GM18873 (cell line): ENCODE measurements around the gene DBX1.
A peak's percentile ranks its signal among the peaks of the same experiment; 100 is the strongest.

Source experiments
- ATAC-seq: cut with Tn5 transposase; IDR thresholded peaks from one replicate; pipeline ENCODE4 v1.9.1; 2021; ENCODE audit warnings: mild to moderate bottlenecking, moderate library complexity, moderate number of reproducible peaks; ENCODE audit not compliant: unreplicated experiment, low FRiP score

The DBX1 gene

DNA sequence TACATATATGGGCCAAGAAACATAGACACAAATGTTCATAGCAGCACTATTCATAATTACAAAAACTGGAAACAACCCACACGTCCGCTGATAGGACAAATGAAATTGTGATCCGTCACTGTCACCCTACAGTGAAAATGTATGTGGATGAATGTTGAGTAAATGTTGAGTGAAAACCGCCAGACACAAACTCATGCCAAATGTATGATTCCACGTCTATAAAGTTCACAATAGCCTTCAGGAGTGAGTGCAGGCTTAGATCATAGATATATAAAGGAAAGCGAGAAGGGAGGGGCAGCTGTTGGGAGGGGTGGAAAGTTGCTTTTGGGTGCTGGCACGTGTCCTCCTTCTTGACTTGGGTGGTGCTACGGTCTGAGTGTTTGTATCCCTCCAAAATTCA lies 33.6 kb downstream of the DBX1 start:
- no peak for ATAC-seq

DNA sequence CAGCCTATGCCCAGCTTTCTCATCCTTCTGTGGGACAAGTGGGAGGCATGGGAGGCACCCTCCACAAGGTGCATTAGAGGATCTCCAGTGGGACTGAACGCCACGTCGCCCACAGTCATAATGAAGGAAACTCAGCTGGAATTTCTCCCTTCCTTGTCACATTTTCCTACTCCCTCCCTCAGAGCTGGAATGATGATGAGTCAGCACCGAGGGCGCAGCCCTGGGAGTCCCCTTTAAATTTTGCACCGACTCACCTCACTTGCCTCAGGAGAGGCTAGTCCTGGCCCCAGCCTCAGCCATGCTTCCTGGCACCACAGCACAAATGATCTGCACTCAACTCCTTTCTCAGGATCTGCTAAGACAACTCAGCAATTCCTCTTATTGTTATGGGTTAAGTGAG lies 34.3 kb downstream of the DBX1 start:
- no peak for ATAC-seq

DNA sequence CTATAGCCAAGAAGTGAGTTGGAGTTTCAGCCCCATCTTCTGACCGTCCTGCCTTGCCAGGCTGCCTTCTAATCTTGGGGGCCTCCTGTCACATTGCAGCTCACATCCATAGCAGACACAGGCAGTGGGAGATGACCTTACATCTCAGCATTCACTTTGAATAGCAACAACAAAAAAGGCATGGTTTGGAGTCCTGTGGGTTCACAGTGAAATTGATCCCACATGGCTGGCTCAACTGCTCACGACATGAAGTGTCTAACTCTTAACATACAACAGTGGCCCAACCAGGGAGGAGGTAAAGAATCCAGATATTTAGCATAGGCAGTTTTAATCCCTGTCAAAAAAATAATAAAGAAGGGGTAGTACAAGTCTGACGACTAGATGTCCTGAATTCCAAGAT lies 38.1 kb downstream of the DBX1 start:
- ATAC-seq, result no peak

DNA sequence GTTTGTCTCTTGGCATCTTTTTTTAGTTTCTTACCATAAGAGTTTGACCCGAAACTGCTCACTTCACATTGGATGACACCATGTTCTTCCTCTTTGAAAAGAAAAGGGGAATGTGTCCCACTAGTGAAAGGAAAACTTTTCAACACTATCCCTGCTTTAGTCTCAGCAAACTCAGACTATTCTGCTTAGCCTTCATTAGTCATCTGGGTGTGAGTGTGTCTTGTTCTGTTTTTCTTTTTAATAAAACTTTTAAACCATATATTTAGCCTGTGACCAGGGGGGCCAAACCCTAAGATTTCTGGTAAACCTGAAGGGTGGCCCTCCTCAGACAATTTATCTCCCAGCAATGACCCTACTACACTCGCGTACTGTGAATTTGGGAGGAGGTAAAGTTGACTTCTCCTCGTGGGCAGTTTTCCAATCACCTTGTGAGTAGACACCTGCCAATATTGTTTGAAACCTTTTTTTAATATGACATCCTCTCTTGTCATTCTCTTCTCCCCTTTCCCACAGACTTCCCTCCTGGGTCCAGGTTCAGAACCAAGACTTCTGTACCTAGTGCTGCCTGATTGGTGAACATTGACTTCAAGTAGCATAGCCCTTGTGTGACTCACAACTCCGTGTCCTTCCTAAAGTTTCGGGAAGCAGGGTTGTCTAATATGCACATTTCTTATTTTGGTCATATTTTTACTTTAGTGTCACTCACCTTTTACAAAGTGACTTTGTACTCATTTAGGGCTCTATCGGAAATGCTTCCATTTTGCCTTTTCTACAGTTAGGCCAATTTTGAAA lies 39.9 kb downstream of the DBX1 start:
- ATAC-seq, result no peak

DNA sequence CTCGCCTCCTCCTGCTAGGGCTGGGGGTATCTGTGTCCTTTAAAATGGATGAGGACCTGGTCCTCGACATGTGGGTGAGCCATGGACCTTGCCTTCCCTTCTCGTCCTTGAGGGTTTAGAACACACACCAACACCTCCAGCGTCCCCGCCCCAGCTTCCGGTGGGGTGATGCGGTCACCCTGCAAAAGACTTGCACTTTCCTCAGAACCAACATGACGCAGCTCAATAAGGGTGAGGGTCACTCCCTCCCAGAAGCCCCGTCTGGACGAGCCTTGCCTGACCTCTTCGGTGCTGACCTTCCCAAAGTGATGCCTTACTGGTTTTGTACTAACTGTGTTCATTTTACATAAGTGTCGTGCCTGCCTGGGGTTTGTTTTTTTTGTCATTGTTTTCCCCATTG lies 41.0 kb downstream of the DBX1 start:
- no peak for ATAC-seq

DNA sequence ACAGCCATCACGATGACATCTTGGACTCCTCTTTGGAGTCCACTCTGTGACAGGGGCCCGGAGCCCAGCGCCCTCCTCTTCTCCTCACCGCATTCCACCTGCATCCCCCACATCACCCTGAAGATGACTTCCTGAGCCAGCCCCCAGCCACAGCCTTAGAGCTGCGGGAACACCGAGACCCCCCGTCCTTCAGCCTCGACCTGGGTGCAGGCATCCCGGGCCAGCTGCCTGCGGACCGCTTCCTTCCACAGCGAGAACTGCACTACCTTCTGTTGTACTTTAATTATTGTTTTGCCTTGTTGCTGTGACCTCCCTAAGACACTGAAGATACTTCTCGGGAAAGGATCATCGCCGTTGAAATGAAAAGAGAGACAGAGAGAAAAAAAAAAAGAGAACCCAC lies 42.1 kb downstream of the DBX1 start:
- ATAC-seq, result no peak

DNA sequence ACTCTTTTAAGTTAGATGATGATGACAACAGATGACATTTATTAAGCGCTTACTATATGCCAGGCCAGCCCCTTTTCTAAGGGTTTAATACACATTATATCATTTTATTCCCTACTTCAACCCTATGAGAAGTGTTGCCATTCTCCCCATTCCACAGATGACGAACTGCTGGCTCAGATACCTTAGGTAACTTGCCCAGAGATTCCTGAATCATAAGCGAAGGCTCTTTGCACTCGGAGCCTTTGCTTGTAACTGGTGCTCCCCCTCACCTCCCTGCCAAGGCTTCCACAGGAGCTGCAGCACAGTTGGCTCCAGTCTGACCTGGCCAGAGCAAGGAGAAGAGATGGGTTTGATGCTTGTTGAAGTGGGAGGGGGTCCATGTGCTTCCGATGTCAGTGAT lies 43.0 kb downstream of the DBX1 start:
- no peak for ATAC-seq

GRCh38 chr11:20116825-20117224 lies 43.5 kb downstream of the DBX1 start:
- no peak for ATAC-seq

DNA sequence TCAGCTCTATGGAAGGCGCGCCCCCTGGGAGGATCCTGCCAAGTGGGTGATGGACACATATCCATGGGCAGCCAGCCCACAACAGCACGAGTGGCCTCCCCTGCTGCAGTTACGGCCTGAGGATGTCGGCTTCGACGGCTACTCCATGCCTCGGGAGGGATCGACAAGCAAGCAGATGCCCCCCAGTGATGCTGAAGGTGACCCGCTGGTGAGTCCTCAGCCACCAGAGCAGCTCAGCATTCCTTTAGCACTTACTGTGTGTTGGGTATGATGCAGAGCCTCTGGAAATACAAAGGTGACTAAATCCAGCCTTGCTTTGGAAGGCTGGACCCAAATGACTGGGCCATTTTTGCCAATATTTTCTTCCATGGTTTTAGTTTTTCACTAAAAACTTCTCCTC lies 45.7 kb downstream of the DBX1 start:
- no peak for ATAC-seq

GRCh38 chr11:20113149-20113438 lies 47.2 kb downstream of the DBX1 start:
- ATAC-seq, result no peak

- no peak for ATAC-seq
These were observed 47.8 kb downstream of the DBX1 start for GRCh38 chr11:20112291-20113148.

- no peak for ATAC-seq
These were observed 48.4 kb downstream of the DBX1 start for GRCh38 chr11:20111871-20112270.

DNA sequence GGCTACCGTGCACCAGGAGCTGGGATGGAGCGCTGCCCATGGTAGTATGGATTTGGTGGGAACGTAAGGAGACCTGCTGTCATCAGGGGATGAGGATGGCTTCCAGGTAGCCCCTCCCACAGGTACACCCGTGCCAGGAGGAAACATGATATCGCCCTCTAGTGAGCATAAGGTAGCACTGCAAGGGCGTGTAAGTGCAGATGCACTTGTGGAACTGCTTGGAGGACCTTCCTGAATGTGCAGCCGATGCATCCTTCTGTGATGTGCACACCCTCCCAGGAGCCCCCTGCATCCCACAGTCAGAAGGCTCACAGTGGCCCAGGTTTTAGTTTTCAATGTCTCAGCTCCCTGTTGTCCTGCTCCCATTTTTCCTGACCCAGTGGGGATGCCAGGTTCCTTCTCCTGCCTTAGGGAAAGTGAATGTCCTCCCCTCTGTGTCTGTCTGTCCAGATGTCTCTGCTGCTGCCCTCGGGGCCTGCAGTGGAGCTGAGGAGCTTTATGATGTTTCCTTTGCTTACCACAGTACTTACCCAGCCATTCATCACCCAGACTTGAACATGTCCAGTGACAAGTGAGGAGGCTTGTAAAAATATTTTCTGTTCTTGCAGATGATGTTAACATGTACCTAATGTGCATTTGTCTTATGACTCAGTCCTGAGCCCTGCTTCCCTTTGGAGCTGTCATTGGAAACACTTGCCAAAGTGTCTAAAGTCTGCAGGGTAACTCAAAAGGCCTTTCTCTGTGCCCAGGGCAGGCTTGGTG lies 49.2 kb downstream of the DBX1 start:
- peak; percentile 66 for ATAC-seq

- ATAC-seq, result no peak
These were observed 50.4 kb downstream of the DBX1 start for GRCh38 chr11:20109731-20110445.
